HG03066 (cell line): Measurements from ENCODE around the gene VIM.
"Not testable (repeated sequence)": the region's sequence is repeated elsewhere in the genome, so short reads cannot be mapped to it uniquely, and the experiment has no call there.

ENCODE experiments used
- ATAC-seq: cut with Tn5 transposase; IDR thresholded peaks from one replicate; pipeline ENCODE4 v1.9.1; 2021; ENCODE audit warnings: low read depth; ENCODE audit not compliant: unreplicated experiment

VIM gene

GRCh38 chr10:17250736-17251135 is 22.7 kb downstream of the VIM start:
- ATAC-seq = no peak

GRCh38 chr10:17254543-17255050 is 26.6 kb downstream of the VIM start:
- not testable (repeated sequence) for ATAC-seq

- no peak for ATAC-seq
Observed at GRCh38 chr10:17255512-17255911, 27.5 kb downstream of the VIM start.

GRCh38 chr10:17256051-17256450 is 28.0 kb downstream of the VIM start:
- ATAC-seq = no peak

- no peak for ATAC-seq
Observed at GRCh38 chr10:17256627-17257026, 28.6 kb downstream of the VIM start.

- peak; percentile 75 for ATAC-seq
Observed at GRCh38 chr10:17257466-17258321, 29.7 kb downstream of the VIM start.

- no peak for ATAC-seq
Observed at GRCh38 chr10:17262502-17262901, 34.5 kb downstream of the VIM start.

- ATAC-seq = no peak
Observed at GRCh38 chr10:17263580-17263979, 35.5 kb downstream of the VIM start.

- ATAC-seq = no peak
Observed at GRCh38 chr10:17265468-17265867, 37.4 kb downstream of the VIM start.

- not testable (repeated sequence) for ATAC-seq
Observed at GRCh38 chr10:17266549-17266948, 38.5 kb downstream of the VIM start.

- no peak for ATAC-seq
Observed at GRCh38 chr10:17272648-17273047, 44.6 kb downstream of the VIM start.

- no peak for ATAC-seq
Observed at GRCh38 chr10:17273403-17273802, 45.4 kb downstream of the VIM start.

- no peak for ATAC-seq
Observed at GRCh38 chr10:17276756-17277424, 48.8 kb downstream of the VIM start.

- ATAC-seq = no peak
Observed at GRCh38 chr10:17278607-17279240, 50.7 kb downstream of the VIM start.

GRCh38 chr10:17282311-17282710 is 54.3 kb downstream of the VIM start:
- no peak for ATAC-seq

GRCh38 chr10:17286562-17287550 is 58.8 kb downstream of the VIM start:
- ATAC-seq = no peak
